Measurements from ENCODE around the gene HK1. TPM values are rescaled to one million over a fixed set of nuclear protein-coding genes. Genes with fewer than 3 reads are reported as not detected.

The HK1 gene
- total and polyA plus RNA-seq, 2 experiments from 2014 or later: 31.1 to 42.5 TPM

- H3K27me3 ChIP-seq: no peaks in the 10 kb centered on the region
- H3K36me3 ChIP-seq (replicated peaks; ENCODE audit: insufficient read depth, low read depth): no peaks in the 10 kb centered on the region
- no peak overlapping the region for H3K4me2 ChIP-seq
- TF ChIP-seq EZH2 (IDR thresholded peaks at IDR 0.05; ENCODE audit: borderline replicate concordance) (no peak), EZH2phosphoT487 (IDR thresholded peaks at IDR 0.05; ENCODE audit: low read depth, severe bottlenecking, unreplicated experiment) (no peak), CTCF (IDR thresholded peaks at IDR 0.05; ENCODE audit: poor library complexity) (no peak)
- no peak overlapping the region for H3K4me3 ChIP-seq
- H4K20me1 ChIP-seq (ENCODE audit: insufficient read depth, poor library complexity, severe bottlenecking): no peaks in the 10 kb centered on the region
- H2AFZ ChIP-seq: no peak overlapping the region
- no peaks in the 10 kb centered on the region for H3K79me2 ChIP-seq
- no peaks in the 10 kb centered on the region for H3K9me2 ChIP-seq (replicated peaks; ENCODE audit: insufficient read depth)
- no peak for DNase-seq (ENCODE audit: low spot score)
- no peaks in the 10 kb centered on the region for H3K9me3 ChIP-seq (ENCODE audit: low read depth)
- 88% methylated on average over 7 of the region's 7 CpGs for WGBS (ENCODE audit: low lambda C conversion rate, missing lambda C conversion rate)
- H3K27ac ChIP-seq: no peak overlapping the region
- H3K4me1 ChIP-seq (ENCODE audit: insufficient read depth): no peaks in the 10 kb centered on the region
Measured at GRCh38 chr10:69241575-69241974, 36.7 kb upstream of the HK1 start.

- no peaks in the 10 kb centered on the region for H3K4me1 ChIP-seq (ENCODE audit: insufficient read depth)
- H3K9me3 ChIP-seq (ENCODE audit: low read depth): no peaks in the 10 kb centered on the region
Measured at GRCh38 chr10:69242040-69242851, 36.0 kb upstream of the HK1 start.

GRCh38 chr10:69242852-69243212 lies 35.5 kb upstream of the HK1 start:
- H3K27me3 ChIP-seq: no peaks in the 10 kb centered on the region
- 86% methylated on average over 5 of the region's 5 CpGs for WGBS (ENCODE audit: low lambda C conversion rate, missing lambda C conversion rate)
- H3K9me3 ChIP-seq (ENCODE audit: low read depth): no peaks in the 10 kb centered on the region
- no peak for DNase-seq (ENCODE audit: low spot score)
- H3K27ac ChIP-seq: no peak overlapping the region
- no peaks in the 10 kb centered on the region for H3K79me2 ChIP-seq
- no peak overlapping the region for H3K4me3 ChIP-seq
- no peaks in the 10 kb centered on the region for H4K20me1 ChIP-seq (ENCODE audit: insufficient read depth, poor library complexity, severe bottlenecking)
- no peaks in the 10 kb centered on the region for H3K36me3 ChIP-seq (replicated peaks; ENCODE audit: insufficient read depth, low read depth)
- no peak overlapping the region for H2AFZ ChIP-seq
- no peaks in the 10 kb centered on the region for H3K9me2 ChIP-seq (replicated peaks; ENCODE audit: insufficient read depth)
- no peaks in the 10 kb centered on the region for H3K4me1 ChIP-seq (ENCODE audit: insufficient read depth)
- H3K4me2 ChIP-seq: no peak overlapping the region
- TF ChIP-seq EZH2phosphoT487 (IDR thresholded peaks at IDR 0.05; ENCODE audit: low read depth, severe bottlenecking, unreplicated experiment): no peak
- TF ChIP-seq CTCF (IDR thresholded peaks at IDR 0.05; ENCODE audit: poor library complexity): no peak
- TF ChIP-seq EZH2 (IDR thresholded peaks at IDR 0.05; ENCODE audit: borderline replicate concordance): no peak

More at GRCh38 chr10:69242040-69242851, 36.0 kb upstream of the HK1 start:
- 87% methylated on average over 11 of the region's 11 CpGs for WGBS (ENCODE audit: low lambda C conversion rate, missing lambda C conversion rate)
- Histone ChIP-seq H3K4me3 (no peak overlapping the region), H3K4me2 (no peak overlapping the region), H2AFZ (no peak overlapping the region), H3K36me3 (replicated peaks; ENCODE audit: insufficient read depth, low read depth) (no peaks in the 10 kb centered on the region), H3K79me2 (no peaks in the 10 kb centered on the region), H3K9me2 (replicated peaks; ENCODE audit: insufficient read depth) (no peaks in the 10 kb centered on the region), H3K27me3 (no peaks in the 10 kb centered on the region), H4K20me1 (ENCODE audit: insufficient read depth, poor library complexity, severe bottlenecking) (no peaks in the 10 kb centered on the region), H3K27ac (no peak overlapping the region)
- TF ChIP-seq EZH2 (IDR thresholded peaks at IDR 0.05; ENCODE audit: borderline replicate concordance) (no peak), EZH2phosphoT487 (IDR thresholded peaks at IDR 0.05; ENCODE audit: low read depth, severe bottlenecking, unreplicated experiment) (no peak)
- DNase-seq (ENCODE audit: low spot score): no peak

- no peak overlapping the region for H2AFZ ChIP-seq
- H3K9me2 ChIP-seq (replicated peaks; ENCODE audit: insufficient read depth): no peaks in the 10 kb centered on the region
- H3K9me3 ChIP-seq (ENCODE audit: low read depth): no peaks in the 10 kb centered on the region
- DNase-seq (ENCODE audit: low spot score): no peak
- TF ChIP-seq EZH2 (IDR thresholded peaks at IDR 0.05; ENCODE audit: borderline replicate concordance): no peak
- TF ChIP-seq EZH2phosphoT487 (IDR thresholded peaks at IDR 0.05; ENCODE audit: low read depth, severe bottlenecking, unreplicated experiment): no peak
- no peak for TF ChIP-seq CTCF (IDR thresholded peaks at IDR 0.05; ENCODE audit: poor library complexity)
- H3K27ac ChIP-seq: no peak overlapping the region
- 86% methylated on average over 10 of the region's 10 CpGs for whole genome bisulfite sequencing (ENCODE audit: low lambda C conversion rate, missing lambda C conversion rate)
- H3K36me3 ChIP-seq (replicated peaks; ENCODE audit: insufficient read depth, low read depth): no peaks in the 10 kb centered on the region
- no peaks in the 10 kb centered on the region for H3K27me3 ChIP-seq
- H3K4me1 ChIP-seq (ENCODE audit: insufficient read depth): no peaks in the 10 kb centered on the region
- no peak overlapping the region for H3K4me2 ChIP-seq
- no peaks in the 10 kb centered on the region for H3K79me2 ChIP-seq
- H3K4me3 ChIP-seq: no peak overlapping the region
- H4K20me1 ChIP-seq (ENCODE audit: insufficient read depth, poor library complexity, severe bottlenecking): no peaks in the 10 kb centered on the region
Measured at GRCh38 chr10:69243817-69244216, 34.5 kb upstream of the HK1 start.

Measured in hepatocyte (in vitro differentiated cells).